Fibroblast of pulmonary artery (primary cell): ENCODE results near the gene PODN.
A peak's percentile ranks its signal among the peaks of the same experiment; 100 is the strongest.

ENCODE experiments used
- DNase-seq: peaks from one replicate; pipeline ENCODE4 v3.0.0-alpha.2; 2010; ENCODE audit warnings: low read depth
- H3K4me3 ChIP-seq: replicated peaks from 2 replicates; pipeline ENCODE4 v1.5.1; 2011; ENCODE audit warnings: low read depth, mild to moderate bottlenecking, control low read depth, low read length, moderate library complexity
- CTCF ChIP-seq: IDR thresholded peaks from 2 replicates; pipeline ENCODE4 v1.5.1; 2011; ENCODE audit warnings: mild to moderate bottlenecking, control low read depth, low read length, inconsistent platforms; ENCODE audit errors: missing control alignments

Gene PODN

GRCh38 chr1:53061859-53062707 lies at the start of gene PODN:
TSS of gene PODN (plus strand) at chr1:53062213. CDS start at chr1:53069856, 7,643 bp downstream.
- H3K4me3 ChIP-seq = peak within 1 kb of the TSS; percentile 64
- peak; percentile 38 for DNase-seq

DNA sequence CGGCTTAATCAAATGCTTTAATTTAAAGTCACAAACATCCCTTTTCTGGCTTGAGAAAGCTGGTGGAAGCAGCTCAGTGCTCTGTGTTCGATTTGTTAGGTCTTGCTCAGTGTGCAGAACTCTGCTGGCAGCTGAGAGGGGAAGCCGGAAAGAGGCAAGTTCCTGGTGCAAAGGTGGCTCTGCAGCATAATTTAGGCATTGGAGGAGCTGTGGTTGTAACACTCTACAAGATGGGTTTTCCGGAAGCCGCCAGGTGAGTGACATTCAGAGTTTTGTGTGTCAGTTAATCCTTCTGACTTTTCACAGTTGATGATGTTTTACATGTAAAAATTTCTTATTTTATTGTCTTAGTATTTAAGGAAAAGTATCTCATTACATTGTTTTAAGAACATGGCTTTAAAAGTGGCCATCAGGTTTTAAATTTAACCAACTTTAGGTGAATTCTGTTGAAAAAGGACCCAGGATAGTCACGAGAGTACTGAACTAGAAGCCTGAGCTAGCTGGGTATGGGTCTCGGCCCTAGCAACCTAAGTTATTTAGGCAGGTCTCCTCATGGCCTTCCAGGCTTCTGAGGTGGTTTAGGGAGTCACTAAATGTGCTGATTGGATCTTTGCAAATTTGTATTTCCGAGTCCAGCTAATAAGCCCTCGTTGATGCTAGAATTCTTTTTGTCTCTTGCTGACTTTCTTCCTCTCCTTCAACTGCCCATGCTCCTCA lies 47.1 kb upstream of the PODN start:
- TF ChIP-seq CTCF = no peak
- peak overlapping the region; percentile 81 for H3K4me3 ChIP-seq

More at GRCh38 chr1:53061859-53062707, at the start of gene PODN:
- TF ChIP-seq CTCF = no peak

DNA sequence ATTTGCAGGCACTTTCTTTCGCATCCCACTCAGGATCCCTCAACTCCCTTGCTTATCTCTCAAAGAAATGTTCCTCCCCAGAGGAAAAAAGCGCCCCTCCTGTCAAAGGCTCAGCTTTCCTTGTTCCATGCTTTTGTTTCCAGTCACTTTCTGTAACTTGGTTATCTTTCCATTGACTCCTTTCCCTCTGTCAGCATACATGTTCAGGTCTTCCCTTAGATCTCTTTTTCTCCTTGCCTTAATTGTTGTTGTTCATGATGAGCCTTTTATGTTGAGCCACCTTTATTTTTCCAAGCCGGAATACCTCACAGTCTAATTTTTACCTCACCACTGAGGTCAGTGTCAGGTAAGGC lies 46.5 kb upstream of the PODN start:
- no peak for TF ChIP-seq CTCF
- no peak for DNase-seq

More for the DNA sequence above, 47.1 kb upstream of the PODN start:
- peak; percentile 91 for DNase-seq

DNA sequence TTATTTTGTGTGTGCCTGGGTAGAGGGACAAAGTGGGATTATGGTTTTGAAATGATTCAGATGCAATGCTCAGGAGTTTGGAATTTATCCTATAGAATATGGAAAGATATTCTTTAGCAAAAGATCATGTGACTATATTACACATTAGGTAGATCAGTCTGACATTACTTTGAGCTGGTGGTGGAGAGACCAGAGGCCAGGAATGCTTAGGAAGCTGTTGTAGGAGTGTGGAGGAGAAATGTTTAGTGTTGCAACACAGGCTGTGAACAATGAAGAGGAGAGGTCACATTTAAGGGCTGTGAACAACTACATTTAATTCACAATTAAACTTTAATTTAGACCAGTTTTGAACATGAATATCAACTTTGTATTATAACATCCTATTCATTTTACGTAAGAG lies 45.3 kb upstream of the PODN start:
- no peak for TF ChIP-seq CTCF
- H3K4me3 ChIP-seq = peak overlapping the region; percentile 81
- DNase-seq = peak; percentile 75

More for the DNA sequence above, 46.5 kb upstream of the PODN start:
- peak overlapping the region; percentile 81 for H3K4me3 ChIP-seq

DNA sequence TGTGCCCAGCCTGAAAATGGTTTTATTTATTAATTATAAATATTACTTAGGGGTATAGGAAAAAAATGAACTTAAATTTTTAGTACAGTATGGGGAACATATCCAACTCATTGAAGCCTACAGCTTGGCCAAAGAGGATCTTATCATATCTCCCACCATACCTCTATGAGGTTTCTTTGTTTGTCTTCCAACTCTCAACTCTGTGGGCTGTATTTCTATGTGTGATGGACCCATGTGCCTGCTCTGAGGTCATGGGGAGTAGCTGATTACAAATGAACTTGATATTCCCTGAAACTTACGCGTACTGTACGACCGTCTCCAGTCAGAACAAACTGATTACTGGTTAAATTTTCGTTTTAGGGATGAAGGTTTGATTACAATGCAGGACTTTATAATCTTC lies 41.4 kb upstream of the PODN start:
- H3K4me3 ChIP-seq = no peak overlapping the region
- TF ChIP-seq CTCF = no peak
- no peak for DNase-seq

- no peak for DNase-seq
- H3K4me3 ChIP-seq = no peak overlapping the region
Observed at GRCh38 chr1:53022179-53022578, 39.8 kb upstream of the PODN start.

More at GRCh38 chr1:53022179-53022578, 39.8 kb upstream of the PODN start:
- peak; percentile 2 for TF ChIP-seq CTCF
